Neural cell (in vitro differentiated cells): ENCODE results near the gene FGA. TPM values are rescaled to one million over a fixed set of nuclear protein-coding genes. Genes with fewer than 3 reads are reported as not detected.

Source experiments
- H2AFZ ChIP-seq: fragments of 200-600, 300-800 bp; sonication (generic), shearing (Covaris generic); 2 replicates; pipeline ENCODE4 v1.6.0; 2014; ENCODE audit warnings: low read depth, mild to moderate bottlenecking, antibody characterized with exemption, low read length, moderate library complexity
- H3F3A ChIP-seq: fragments of 200-600 bp; shearing (Covaris generic); 2 replicates; pipeline ENCODE4 v1.6.1; 2016; ENCODE audit warnings: mild to moderate bottlenecking, moderate library complexity, mixed read lengths, antibody characterized with exemption, low read length; ENCODE audit not compliant: insufficient read depth, poor library complexity, severe bottlenecking
- H3K27ac ChIP-seq: fragments of 200-600, 300-800 bp; sonication (generic), shearing (Covaris generic); 2 replicates; pipeline ENCODE4 v1.5.1; 2014; ENCODE audit warnings: mild to moderate bottlenecking, low read length, moderate library complexity
- H3K27me3 ChIP-seq: fragments of 300-800, 200-600 bp; sonication (generic), shearing (Covaris generic); 2 replicates; pipeline ENCODE4 v1.6.0; 2014; ENCODE audit warnings: mild to moderate bottlenecking, low read depth, low read length, moderate library complexity; ENCODE audit not compliant: insufficient read depth
- H3K36me3 ChIP-seq: fragments of 300-800, 200-600 bp; sonication (generic), shearing (Covaris generic); 2 replicates; pipeline ENCODE4 v1.5.1; 2014; ENCODE audit warnings: mild to moderate bottlenecking, antibody characterized with exemption, low read length, moderate library complexity; ENCODE audit not compliant: insufficient read depth
- H3K4me2 ChIP-seq: fragments of 300-800, 200-600 bp; sonication (generic), shearing (Covaris generic); 2 replicates; pipeline ENCODE4 v1.6.0; 2014; ENCODE audit warnings: mild to moderate bottlenecking, low read length
- H3K4me3 ChIP-seq: fragments of 300-800, 200-600 bp; sonication (generic), shearing (Covaris generic); 2 replicates; pipeline ENCODE4 v1.5.1; 2014; ENCODE audit warnings: mild to moderate bottlenecking, low read length, moderate library complexity
- H3K79me2 ChIP-seq: fragments of 200-600 bp; shearing (Covaris generic); replicated peaks from 2 replicates; pipeline ENCODE4 v1.6.0; 2014; ENCODE audit warnings: mild to moderate bottlenecking, low read length, moderate library complexity; ENCODE audit not compliant: insufficient read depth
- H3K9ac ChIP-seq: fragments of 300-800, 200-600 bp; sonication (generic), shearing (Covaris generic); 2 replicates; pipeline ENCODE4 v1.6.1; 2016; ENCODE audit warnings: mild to moderate bottlenecking, low read length, mixed read lengths
- H3K9me2 ChIP-seq: fragments of 200-600 bp; shearing (Covaris generic); 2 replicates; pipeline ENCODE4 v1.6.1; 2016; ENCODE audit warnings: mild to moderate bottlenecking, low read length, mixed read lengths; ENCODE audit not compliant: insufficient read depth
- H3K9me3 ChIP-seq: fragments of 200-600, 300-800 bp; sonication (generic), shearing (Covaris generic); 2 replicates; pipeline ENCODE4 v1.6.1; 2016; ENCODE audit warnings: mild to moderate bottlenecking, mixed run types, low read length, moderate library complexity, mixed read lengths
- H4K20me1 ChIP-seq: fragments of 200-600 bp; shearing (Covaris generic); 2 replicates; pipeline ENCODE4 v1.6.1; 2016; ENCODE audit warnings: mild to moderate bottlenecking, mixed run types; ENCODE audit not compliant: insufficient read depth
- EP300 ChIP-seq: fragments of 450-650 bp; conservative IDR thresholded peaks from 2 replicates; pipeline ENCODE4 v1.6.1; 2014; ENCODE audit warnings: antibody characterized with exemption, mild to moderate bottlenecking, moderate library complexity; ENCODE audit not compliant: poor library complexity, severe bottlenecking
- EZH2 ChIP-seq: fragments of 200-600, 300-800 bp; shearing (Covaris generic), sonication (generic); IDR thresholded peaks from 2 replicates; pipeline ENCODE4 v1.6.1; 2014; ENCODE audit warnings: antibody characterized with exemption, low read length, borderline replicate concordance, mild to moderate bottlenecking; ENCODE audit not compliant: insufficient read depth, poor library complexity, severe bottlenecking
- MXI1 ChIP-seq: fragments of 450-650 bp; conservative IDR thresholded peaks from 2 replicates; pipeline ENCODE4 v1.6.1; 2014; ENCODE audit warnings: antibody characterized with exemption, mild to moderate bottlenecking; ENCODE audit not compliant: poor library complexity, severe bottlenecking
- POLR2AphosphoS5 ChIP-seq: IDR thresholded peaks from 2 replicates; pipeline ENCODE4 v1.6.1; 2012
- RAD21 ChIP-seq: fragments of 450-650 bp; conservative IDR thresholded peaks from 2 replicates; pipeline ENCODE4 v1.6.1; 2014; ENCODE audit warnings: antibody characterized with exemption, mild to moderate bottlenecking, moderate library complexity
- SMC3 ChIP-seq: fragments of 450-650 bp; conservative IDR thresholded peaks from 2 replicates; pipeline ENCODE4 v1.6.1; 2014; ENCODE audit warnings: antibody characterized with exemption, mild to moderate bottlenecking, moderate library complexity; ENCODE audit not compliant: poor library complexity
- TAF1 ChIP-seq: IDR thresholded peaks from 2 replicates; pipeline ENCODE4 v1.6.1; 2012; ENCODE audit warnings: low read depth
- polyA plus RNA-seq: library from polyadenylated mRNA; depleted of rRNA; stranded (reverse); fragments of >200 nt; gene quantifications from 2 replicates; pipeline ENCODE4 v1.2.3, GENCODE V29; 2014
- TF ChIP-seq, protein P1 (sequence below): fragments of 450-650 bp; IDR thresholded peaks from 2 replicates; pipeline ENCODE4 v1.5.1; 2014; ENCODE audit warnings: antibody characterized with exemption, mild to moderate bottlenecking, moderate library complexity; ENCODE audit not compliant: poor library complexity, severe bottlenecking
- TF ChIP-seq, protein P2 (sequence below): IDR thresholded peaks from 2 replicates; pipeline ENCODE4 v1.6.1; 2012; ENCODE audit warnings: borderline replicate concordance

FGA gene
- polyA plus RNA-seq, 1 donor from 2014 or later = not detected

DNA sequence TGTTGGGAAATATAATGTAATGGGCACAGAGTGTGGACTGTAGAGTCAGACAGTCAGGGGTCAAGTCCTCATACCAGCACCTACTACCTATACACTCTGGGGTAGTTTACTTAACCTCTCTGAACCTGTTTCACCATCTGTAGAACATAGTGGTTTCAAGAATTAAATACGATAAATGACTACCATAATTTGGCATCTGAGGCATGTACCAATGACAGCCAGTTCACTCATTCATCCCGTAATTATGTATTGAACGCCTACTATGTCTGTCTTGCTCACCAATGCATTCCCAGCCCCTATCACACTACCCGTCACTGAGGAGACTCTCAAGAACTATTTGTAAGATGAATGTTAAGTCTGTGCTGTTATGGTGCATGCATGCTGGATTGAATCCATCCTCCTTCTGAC, 29.7 kb downstream of the FGA start:
- no peak overlapping the region for H3K4me2 ChIP-seq

DNA sequence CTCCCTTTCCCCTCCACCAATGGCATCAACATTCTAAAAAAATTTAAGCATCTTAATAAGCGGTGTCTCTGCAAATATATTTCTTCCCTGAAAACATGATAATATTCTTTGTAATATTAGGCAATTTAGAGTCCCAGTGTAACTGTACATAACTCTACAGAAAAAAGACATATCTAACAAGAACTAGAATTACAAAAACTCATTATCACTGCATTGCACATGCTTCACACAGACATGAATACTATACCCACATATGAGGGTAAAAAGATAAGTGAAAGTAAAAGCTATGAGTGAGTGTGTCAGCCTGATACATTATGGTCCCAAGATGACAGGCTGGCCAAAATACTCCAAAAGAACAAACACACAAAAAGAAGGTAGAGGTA, 30.1 kb downstream of the FGA start:
- H3F3A ChIP-seq = no peaks in the 10 kb centered on the region

More for the DNA sequence above, 29.7 kb downstream of the FGA start:
- H4K20me1 ChIP-seq = no peaks in the 10 kb centered on the region
- H3K9ac ChIP-seq = no peak overlapping the region
- H3K9me2 ChIP-seq = no peaks in the 10 kb centered on the region
- no peak overlapping the region for H3K4me3 ChIP-seq
- no peaks in the 10 kb centered on the region for H3K79me2 ChIP-seq
- no peak overlapping the region for H2AFZ ChIP-seq
- H3K36me3 ChIP-seq = no peaks in the 10 kb centered on the region
- H3K9me3 ChIP-seq = no peaks in the 10 kb centered on the region
- no peaks in the 10 kb centered on the region for H3K27me3 ChIP-seq
- TF ChIP-seq RAD21 (no peak), POLR2AphosphoS5 (no peak)
- no peak overlapping the region for H3K27ac ChIP-seq
- no peaks in the 10 kb centered on the region for H3F3A ChIP-seq

More for the DNA sequence above, 30.1 kb downstream of the FGA start:
- Histone ChIP-seq H3K79me2 (no peaks in the 10 kb centered on the region), H3K9me2 (no peaks in the 10 kb centered on the region), H4K20me1 (no peaks in the 10 kb centered on the region), H2AFZ (no peak overlapping the region), H3K36me3 (no peaks in the 10 kb centered on the region), H3K9me3 (no peaks in the 10 kb centered on the region), H3K27me3 (no peaks in the 10 kb centered on the region), H3K4me3 (no peak overlapping the region), H3K4me2 (no peak overlapping the region), H3K9ac (no peak overlapping the region), H3K27ac (no peak overlapping the region)
- TF ChIP-seq EP300 (no peak), TAF1 (no peak), EZH2 (no peak), SMC3 (no peak), POLR2AphosphoS5 (no peak), RAD21 (no peak), MXI1 (no peak)
- TF ChIP-seq, protein P1, sequence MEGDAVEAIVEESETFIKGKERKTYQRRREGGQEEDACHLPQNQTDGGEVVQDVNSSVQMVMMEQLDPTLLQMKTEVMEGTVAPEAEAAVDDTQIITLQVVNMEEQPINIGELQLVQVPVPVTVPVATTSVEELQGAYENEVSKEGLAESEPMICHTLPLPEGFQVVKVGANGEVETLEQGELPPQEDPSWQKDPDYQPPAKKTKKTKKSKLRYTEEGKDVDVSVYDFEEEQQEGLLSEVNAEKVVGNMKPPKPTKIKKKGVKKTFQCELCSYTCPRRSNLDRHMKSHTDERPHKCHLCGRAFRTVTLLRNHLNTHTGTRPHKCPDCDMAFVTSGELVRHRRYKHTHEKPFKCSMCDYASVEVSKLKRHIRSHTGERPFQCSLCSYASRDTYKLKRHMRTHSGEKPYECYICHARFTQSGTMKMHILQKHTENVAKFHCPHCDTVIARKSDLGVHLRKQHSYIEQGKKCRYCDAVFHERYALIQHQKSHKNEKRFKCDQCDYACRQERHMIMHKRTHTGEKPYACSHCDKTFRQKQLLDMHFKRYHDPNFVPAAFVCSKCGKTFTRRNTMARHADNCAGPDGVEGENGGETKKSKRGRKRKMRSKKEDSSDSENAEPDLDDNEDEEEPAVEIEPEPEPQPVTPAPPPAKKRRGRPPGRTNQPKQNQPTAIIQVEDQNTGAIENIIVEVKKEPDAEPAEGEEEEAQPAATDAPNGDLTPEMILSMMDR = no peak
- TF ChIP-seq, protein P2, sequence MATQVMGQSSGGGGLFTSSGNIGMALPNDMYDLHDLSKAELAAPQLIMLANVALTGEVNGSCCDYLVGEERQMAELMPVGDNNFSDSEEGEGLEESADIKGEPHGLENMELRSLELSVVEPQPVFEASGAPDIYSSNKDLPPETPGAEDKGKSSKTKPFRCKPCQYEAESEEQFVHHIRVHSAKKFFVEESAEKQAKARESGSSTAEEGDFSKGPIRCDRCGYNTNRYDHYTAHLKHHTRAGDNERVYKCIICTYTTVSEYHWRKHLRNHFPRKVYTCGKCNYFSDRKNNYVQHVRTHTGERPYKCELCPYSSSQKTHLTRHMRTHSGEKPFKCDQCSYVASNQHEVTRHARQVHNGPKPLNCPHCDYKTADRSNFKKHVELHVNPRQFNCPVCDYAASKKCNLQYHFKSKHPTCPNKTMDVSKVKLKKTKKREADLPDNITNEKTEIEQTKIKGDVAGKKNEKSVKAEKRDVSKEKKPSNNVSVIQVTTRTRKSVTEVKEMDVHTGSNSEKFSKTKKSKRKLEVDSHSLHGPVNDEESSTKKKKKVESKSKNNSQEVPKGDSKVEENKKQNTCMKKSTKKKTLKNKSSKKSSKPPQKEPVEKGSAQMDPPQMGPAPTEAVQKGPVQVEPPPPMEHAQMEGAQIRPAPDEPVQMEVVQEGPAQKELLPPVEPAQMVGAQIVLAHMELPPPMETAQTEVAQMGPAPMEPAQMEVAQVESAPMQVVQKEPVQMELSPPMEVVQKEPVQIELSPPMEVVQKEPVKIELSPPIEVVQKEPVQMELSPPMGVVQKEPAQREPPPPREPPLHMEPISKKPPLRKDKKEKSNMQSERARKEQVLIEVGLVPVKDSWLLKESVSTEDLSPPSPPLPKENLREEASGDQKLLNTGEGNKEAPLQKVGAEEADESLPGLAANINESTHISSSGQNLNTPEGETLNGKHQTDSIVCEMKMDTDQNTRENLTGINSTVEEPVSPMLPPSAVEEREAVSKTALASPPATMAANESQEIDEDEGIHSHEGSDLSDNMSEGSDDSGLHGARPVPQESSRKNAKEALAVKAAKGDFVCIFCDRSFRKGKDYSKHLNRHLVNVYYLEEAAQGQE = no peak
